Endothelial cell of umbilical vein (primary cell): ENCODE measurements around the gene ZNF205. TPM values are rescaled to one million over a fixed set of nuclear protein-coding genes. Genes with fewer than 3 reads are reported as not detected.

Experiments used
- BruUV-seq: library from RNA; stranded (reverse); fragments of 400-500 nt; replicated peaks from 2 replicates; lab custom pipeline; 2021; lab: Mats Ljungman, UMichigan
- CTCF ChIA-PET: fragments of 300-600, 350-600 bp; sonication (Branson Sonifier 250); formaldehyde crosslinking; loops from one replicate; lab custom pipeline; 2021; ENCODE audit warnings: antibody characterized with exemption, inconsistent platforms; lab: Charles Lee
- POLR2A ChIA-PET: fragments of 300-600, 350-600 bp; sonication (Branson Sonifier 250); formaldehyde crosslinking; loops from one replicate; lab custom pipeline; 2021; ENCODE audit warnings: antibody characterized with exemption, inconsistent platforms; lab: Charles Lee
- DNase-seq: peaks from one replicate; pipeline ENCODE4 v3.0.0-alpha.2; 2011; ENCODE audit warnings: low read depth, low spot score
- FAIRE-seq: peaks from 2 replicates; lab custom pipeline; 2011; peaks lifted over from hg19 to GRCh38; lab: Jason Lieb, UNC
- H2AFZ ChIP-seq: 2 replicates; pipeline ENCODE4 v1.6.0; 2012; ENCODE audit warnings: low read depth, low read length, control low read depth, inconsistent platforms
- H3K27ac ChIP-seq: 2 replicates; pipeline ENCODE4 v1.5.1; 2011; ENCODE audit warnings: low read depth, mild to moderate bottlenecking, control low read depth, low read length, moderate library complexity; ENCODE audit not compliant: insufficient read depth
- H3K27me3 ChIP-seq, 2 experiments: 2 replicates each; pipeline versions ENCODE4 v1.6.0 to v1.6.1; 2011; ENCODE audit warnings: low read length in 2 of 2, mixed read lengths in 1 of 2; ENCODE audit not compliant: control insufficient read depth in 2 of 2, insufficient read depth in 2 of 2
- H3K36me3 ChIP-seq, 2 experiments: 2 replicates in 1 of 2; 3 replicates in 1 of 2; pipeline ENCODE4 v1.5.1; 2011; ENCODE audit warnings: low read length in 2 of 2, mild to moderate bottlenecking in 1 of 2, moderate library complexity in 1 of 2; ENCODE audit not compliant: control insufficient read depth in 2 of 2, insufficient read depth in 2 of 2; ENCODE audit errors: extremely low read depth in 1 of 2
- H3K4me1 ChIP-seq: 3 replicates; pipeline ENCODE4 v1.5.1; 2011; ENCODE audit warnings: mild to moderate bottlenecking, low read length; ENCODE audit not compliant: control insufficient read depth, insufficient read depth; ENCODE audit errors: extremely low read depth
- H3K4me2 ChIP-seq: 2 replicates; pipeline ENCODE4 v1.6.1; 2011; ENCODE audit warnings: low read length, control low read depth, mixed read lengths; ENCODE audit not compliant: insufficient read depth
- H3K4me3 ChIP-seq, 3 experiments: fragments of 200-600 bp in 1 of 3; sonication (generic), shearing (Covaris generic) in 1 of 3; replicated peaks in 1 of 3; 2 replicates each; pipeline ENCODE4 v1.5.1; 2011 to 2016; ENCODE audit warnings: control low read depth in 3 of 3, low read length in 3 of 3, mild to moderate bottlenecking in 2 of 3, inconsistent platforms in 1 of 3, low read depth in 1 of 3, moderate library complexity in 1 of 3; ENCODE audit not compliant: insufficient read depth in 1 of 3
- H3K79me2 ChIP-seq: 2 replicates; pipeline ENCODE4 v1.6.0; 2012; ENCODE audit warnings: low read length, inconsistent platforms; ENCODE audit not compliant: control insufficient read depth, insufficient read depth
- H3K9ac ChIP-seq: replicated peaks from 2 replicates; pipeline ENCODE3; 2011; ENCODE audit warnings: low read length, control low read depth; ENCODE audit not compliant: insufficient read depth; ENCODE audit errors: extremely low read depth
- H3K9me1 ChIP-seq: replicated peaks from 3 replicates; pipeline ENCODE4 v1.6.0; 2011; ENCODE audit warnings: mild to moderate bottlenecking, low read length; ENCODE audit not compliant: control insufficient read depth, insufficient read depth; ENCODE audit errors: extremely low read depth
- H3K9me3 ChIP-seq: replicated peaks from 2 replicates; pipeline ENCODE4 v1.5.1; 2012; ENCODE audit warnings: low read length, inconsistent platforms; ENCODE audit not compliant: control insufficient read depth, insufficient read depth
- H4K20me1 ChIP-seq: replicated peaks from 2 replicates; pipeline ENCODE3; 2011; ENCODE audit warnings: mild to moderate bottlenecking, low read length; ENCODE audit not compliant: control insufficient read depth, insufficient read depth; ENCODE audit errors: extremely low read depth
- CTCF ChIP-seq, 2 donors: IDR thresholded peaks; 1 replicate in 1 of 2; 2 replicates in 1 of 2; pipeline ENCODE4 v1.5.1; 2011; ENCODE audit warnings: low read length in 2 of 2, mild to moderate bottlenecking in 2 of 2, moderate library complexity in 2 of 2, control low read depth in 1 of 2, inconsistent platforms in 1 of 2, low read depth in 1 of 2; ENCODE audit not compliant: insufficient read depth in 1 of 2; ENCODE audit errors: extremely low read depth in 1 of 2
- FOS ChIP-seq: IDR thresholded peaks from 2 replicates; pipeline ENCODE4 v1.6.1; 2011; ENCODE audit warnings: mild to moderate bottlenecking, low read length, moderate library complexity, borderline replicate concordance; ENCODE audit not compliant: insufficient read depth
- GATA2 ChIP-seq: IDR thresholded peaks from 2 replicates; pipeline ENCODE4 v1.7.0; 2011; ENCODE audit warnings: low read depth, mild to moderate bottlenecking, moderate library complexity, mixed read lengths, low read length; ENCODE audit not compliant: insufficient read length, insufficient read depth
- MAX ChIP-seq: IDR thresholded peaks from 2 replicates; pipeline ENCODE4 v1.6.1; 2011; ENCODE audit not compliant: insufficient read depth, insufficient read length
- MYC ChIP-seq: IDR thresholded peaks from one replicate; pipeline ENCODE4 v1.6.1; 2011; ENCODE audit warnings: mild to moderate bottlenecking, low read depth, low read length
- dilution Hi-C: fragments of 300-500 bp; cut with MboI; formaldehyde crosslinking; loops from one replicate; pipeline ENCODE4 v1.15.0; 2019; ENCODE audit warnings: low sequenced_read_pairs; ENCODE audit not compliant: extremely low pct_ligation_motif_present
- intact Hi-C: fragments of 100-400 bp; cut with micrococcal nuclease; formaldehyde crosslinking; loops from one replicate; pipeline ENCODE4 v1.10.0; 2022
- polyA plus RNA-seq, 4 experiments: library from polyadenylated mRNA; depleted of rRNA in 3 of 4; stranded (reverse) in 3 of 4; unstranded in 1 of 4; fragments of >200 nt; gene quantifications; 2 replicates each; pipeline versions ENCODE4 v1.2.1 to v1.2.3, GENCODE V29; 2011 to 2012; ENCODE audit warnings: missing spikeins in 1 of 4
- total RNA-seq: library from RNA; stranded (reverse); gene quantifications from 2 replicates; pipeline ENCODE4 v1.2.3, GENCODE V29; 2021

The ZNF205 gene
- total and polyA plus RNA-seq, 2 donors (not counting 3 experiments of a cell fraction or from before 2014, with no cell fraction given), result 18.5 to 19.0 TPM

DNA sequence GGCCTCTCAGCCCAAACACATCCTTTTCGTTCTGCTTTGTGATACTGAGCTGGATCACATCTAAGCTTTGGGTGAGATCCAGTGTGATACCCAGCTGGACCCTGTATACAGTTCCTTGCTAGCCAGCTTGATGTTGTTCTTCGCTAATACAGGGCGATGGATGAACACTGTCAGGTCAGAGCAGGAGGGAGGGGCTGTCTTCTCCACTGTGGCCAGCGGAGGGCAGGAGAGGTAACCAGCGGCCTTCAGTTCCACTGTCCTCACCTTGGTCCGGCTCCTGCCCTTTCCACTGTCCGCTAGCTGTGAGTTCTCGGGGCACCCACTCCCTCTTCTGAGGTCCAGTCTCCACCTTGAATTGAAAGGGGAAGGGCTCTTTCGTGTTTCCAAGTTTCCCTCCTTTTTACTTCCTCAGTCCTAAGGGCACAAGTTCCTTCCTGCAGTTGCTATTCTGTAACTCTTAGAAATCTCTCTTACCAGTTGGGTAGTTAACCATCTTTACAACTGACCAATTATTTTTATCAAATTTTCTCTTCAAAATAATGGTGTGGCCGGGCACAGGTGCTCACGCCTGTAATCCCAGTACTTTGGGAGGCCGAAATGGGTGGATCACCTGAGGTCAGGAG lies 19.5 kb downstream of the ZNF205 start:
- Histone ChIP-seq H3K4me2 (no peak overlapping the region), H2AFZ (no peak overlapping the region), H3K9ac (no peak overlapping the region), H3K4me3 (no peak overlapping the region), H3K9me1 (no peaks in the 10 kb centered on the region), H3K4me1 (peaks cover 14% of the 10 kb centered on the region), H3K27me3 (no peaks in the 10 kb centered on the region), H3K79me2 (peaks cover 17% of the 10 kb centered on the region), H3K36me3 (peaks cover 4% of the 10 kb centered on the region in 2 experiments), H3K27ac (no peak overlapping the region), H3K9me3 (no peaks in the 10 kb centered on the region), H4K20me1 (no peaks in the 10 kb centered on the region)
- CTCF ChIA-PET, result interaction anchor here (0.5 to 2.8 kb wide), 10 partner anchors 9 to 73 kb away, joined by 3 to 16 read pairs (median 3); no protein-coding TSS in a partner anchor
- intact Hi-C loops (no loop called here), dilution Hi-C loops (no loop called here)
- POLR2A ChIA-PET, result no interaction called here
- FAIRE-seq (peak; percentile 26), DNase-seq (peak; percentile 48)
- no TSS peak for BruUV-seq
- TF ChIP-seq GATA2 (no peak), MAX (no peak), FOS (no peak), CTCF (IDR thresholded peaks at IDR 0.05; ENCODE audit: extremely low read depth in 1 of 2, insufficient read depth in 1 of 2, low read depth in 1 of 2, low read length in 2 of 2) (peak; percentile 67 to 74), MYC (no peak)
